ENCODE results near the gene ACACA. TPM values are rescaled to one million over a fixed set of nuclear protein-coding genes. Genes with fewer than 3 reads are reported as not detected.

ACACA gene
- total and polyA plus RNA-seq, 9 of the 15 experiments (the other 6 are each of a cell fraction or from before 2014, with no cell fraction given): 35.9 to 135 (median 88.4) TPM

DNA sequence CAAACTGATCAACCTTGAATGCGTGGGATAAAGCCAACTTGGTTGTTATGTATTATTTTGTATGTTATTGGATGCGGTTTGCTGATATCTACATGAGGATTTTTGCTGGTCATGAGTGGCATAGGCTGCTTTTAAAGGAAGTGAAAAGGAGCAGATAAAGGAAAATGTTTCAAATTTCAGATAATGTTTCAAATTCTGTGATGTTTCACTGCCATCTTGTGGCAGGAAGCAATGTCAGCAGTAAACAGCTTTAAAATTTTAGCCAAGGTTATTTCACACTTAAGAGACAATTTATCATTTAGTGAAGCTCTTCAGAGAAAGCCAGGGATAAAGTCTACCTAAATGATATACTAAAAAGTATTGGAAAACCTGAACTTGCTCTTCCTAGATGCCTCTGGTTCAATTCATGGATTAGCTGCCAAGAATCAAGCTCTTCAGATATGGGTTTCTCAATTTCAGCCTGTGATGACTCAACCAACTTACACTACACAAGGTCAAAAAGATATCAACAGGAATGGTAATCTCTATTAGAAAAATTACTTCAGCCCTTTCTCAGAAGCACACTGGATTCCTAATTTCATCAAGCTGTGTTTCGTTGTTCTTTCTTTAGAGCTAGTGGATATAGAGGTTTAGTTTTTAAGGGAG is 166.8 kb downstream of the ACACA start (continued):
- TF ChIP-seq JUND (IDR thresholded peaks at IDR 0.05; ENCODE audit: borderline replicate concordance, low read depth, low read length) (no peak; the same call in 1 of the 2 replicates), JUND (tag; IDR thresholded peaks at IDR 0.05; ENCODE audit: borderline replicate concordance, low read depth, low read length) (peak; percentile 78; the same call in 1 of the 3 replicates), MAFG (tag; conservative IDR thresholded peaks at IDR 0.05) (peak; percentile 53), RCOR1 (IDR thresholded peaks at IDR 0.05; ENCODE audit: borderline replicate concordance in 1 of 2, low read depth in 2 of 2, low read length in 2 of 2) (no peak), CTCF (IDR thresholded peaks at IDR 0.05 in 2 of 3, conservative IDR thresholded peaks at IDR 0.05 in 1 of 3; ENCODE audit: insufficient read depth in 2 of 3, low read depth in 1 of 3, low read length in 3 of 3) (peak in 2 of 3 experiments; percentile 60 to 72; a peak in 5 of 6 replicates), ESRRA (IDR thresholded peaks at IDR 0.05; ENCODE audit: borderline replicate concordance, low read depth) (0 out of 2 replicates have a peak, but pooled peaks have one; percentile 49), FOSL1 (tag; conservative IDR thresholded peaks at IDR 0.05) (peak; percentile 74), CEBPG (CRISPR knock-in tag; IDR thresholded peaks at IDR 0.05) (no peak), CEBPG (tag; conservative IDR thresholded peaks at IDR 0.05 in 1 of 2, IDR thresholded peaks at IDR 0.05 in 1 of 2) (peak; percentile 70 to 76), C11orf30 (IDR thresholded peaks at IDR 0.05; ENCODE audit: low read depth) (peak; percentile 61; the same call in 1 of the 2 replicates), CEBPB (tag; IDR thresholded peaks at IDR 0.05) (peak; percentile 89), FOXK2 (conservative IDR thresholded peaks at IDR 0.05 in 1 of 2, IDR thresholded peaks at IDR 0.05 in 1 of 2; ENCODE audit: low read depth in 2 of 2) (0 out of 4 replicates have a peak, but pooled peaks of 1 of the 2 experiments have one; percentile 27), ZNF316 (IDR thresholded peaks at IDR 0.05) (peak; percentile 78), SMC3 (conservative IDR thresholded peaks at IDR 0.05; ENCODE audit: insufficient read depth, low read depth, low read length) (peak; percentile 31; the same call in 1 of the 2 replicates)

Data from K562 (cell line).